Upper lobe of left lung (tissue), 6 donors: ENCODE results near the gene MTTP. TPM values are rescaled to one million over a fixed set of nuclear protein-coding genes. Genes with fewer than 3 reads are reported as not detected.

Experiments used
- ATAC-seq, 2 donors: fragments of 200-7000 bp; cut with Tn5 transposase; one replicate each; pipeline ENCODE4 v1.9.1; 2022; ENCODE audit warnings: mild to moderate bottlenecking in 2 of 2, moderate library complexity in 2 of 2; ENCODE audit not compliant: low FRiP score in 2 of 2
- DNase-seq, 2 donors: peaks; one replicate each; pipeline ENCODE4 v3.0.0-alpha.2; 2019 to 2020
- H3K27ac ChIP-seq, 4 donors: fragments of 200-600 bp; sonication (generic); one replicate each; pipeline ENCODE4 v1.5.1; 2016 to 2019
- H3K27me3 ChIP-seq, 4 donors: fragments of 200-600 bp; sonication (generic); one replicate each; pipeline ENCODE4 v1.5.1; 2017 to 2019
- H3K36me3 ChIP-seq, 4 donors: fragments of 200-600 bp; sonication (generic); one replicate each; pipeline ENCODE4 v1.5.1; 2016 to 2019
- H3K4me1 ChIP-seq, 4 donors: fragments of 200-600 bp; sonication (generic); one replicate each; pipeline ENCODE4 v1.5.1; 2018 to 2019
- H3K4me3 ChIP-seq, 4 donors: fragments of 200-600 bp; sonication (generic); one replicate each; pipeline ENCODE4 v1.5.1; 2017 to 2019; ENCODE audit warnings: mild to moderate bottlenecking in 2 of 4, moderate library complexity in 1 of 4
- H3K9me3 ChIP-seq, 4 donors: fragments of 200-600 bp; sonication (generic); one replicate each; pipeline ENCODE4 v1.5.1; 2018 to 2019
- EP300 ChIP-seq, 4 donors: sonication (generic); formaldehyde crosslinking; IDR thresholded peaks; one replicate each; pipeline ENCODE4 v1.5.1; 2017; ENCODE audit warnings: antibody characterized with exemption in 4 of 4, control low read depth in 2 of 4
- POLR2A ChIP-seq, 4 donors: fragments of 450-650 bp; IDR thresholded peaks; one replicate each; pipeline ENCODE4 v1.5.1; 2016 to 2017; ENCODE audit warnings: antibody characterized with exemption in 4 of 4, mild to moderate bottlenecking in 2 of 4
- POLR2AphosphoS5 ChIP-seq, 2 donors: sonication (generic); formaldehyde crosslinking; IDR thresholded peaks; one replicate each; pipeline ENCODE4 v1.5.1; 2017; ENCODE audit warnings: antibody characterized with exemption in 2 of 2
- WGBS, 2 donors: methylation state at CpG; one replicate each; pipeline ENCODE4 v1.1.5; 2017 to 2018; 5-methylcytosine and 5-hydroxymethylcytosine counted together
- total RNA-seq, 6 donors: library from RNA; depleted of rRNA in 4 of 6; stranded (reverse); fragments of >200 nt in 4 of 6; gene quantifications; one replicate each; pipeline versions ENCODE4 v1.1.0 to v1.2.1, GENCODE V29; 2016 to 2021
- TF ChIP-seq, protein P1 (sequence below), 6 experiments: fragments of 450-650 bp in 4 of 6; fragments of 200-600 bp in 2 of 6; sonication (generic) in 2 of 6; IDR thresholded peaks; one replicate each; pipeline ENCODE4 v1.5.1; 2016 to 2019; ENCODE audit warnings: antibody characterized with exemption in 6 of 6
- donor health status: DM: no; HTN: no; CAD: no; lungs with moderate emphysema.
- donor health status: DM: no; HTN: yes; CAD: no; lungs with severe emphysema.

MTTP gene
- total RNA-seq, 6 donors from 2014 or later, result 0.22 to 0.79 (median 0.47) TPM; not detected in 1

DNA sequence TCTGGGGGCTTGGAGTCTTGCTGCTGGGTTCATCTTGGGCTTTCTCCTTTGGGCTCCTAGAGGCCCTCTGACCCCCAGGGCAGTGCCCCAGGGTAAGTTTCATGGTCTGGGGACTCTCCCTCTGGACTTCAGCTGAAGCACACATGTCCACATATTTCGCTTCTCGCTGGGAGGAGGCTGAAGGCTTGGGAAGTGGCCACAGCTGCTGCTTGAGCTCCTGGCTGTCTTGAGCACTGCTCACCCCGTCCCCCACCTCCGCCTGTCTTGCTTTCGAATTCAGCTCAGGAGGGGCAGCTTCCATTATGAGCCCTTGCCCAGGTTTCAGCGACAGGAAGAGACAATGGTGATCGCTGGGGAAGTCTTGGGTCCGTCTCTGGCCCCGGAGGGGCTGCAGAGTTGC lies 79.3 kb downstream of the MTTP start:
- DNase-seq (no peak), ATAC-seq (no peak)
- H3K4me3 ChIP-seq, result no peak overlapping the region
- no peaks in the 10 kb centered on the region for H3K9me3 ChIP-seq
- 90 to 96% methylated on average over 4 to 9 of the region's 9 CpGs for WGBS, 2 donors
- no peaks in the 10 kb centered on the region for H3K36me3 ChIP-seq
- H3K27ac ChIP-seq, result no peak overlapping the region
- peaks cover 0 to 4% (median 0%) of the 10 kb centered on the region in 4 donors for H3K4me1 ChIP-seq
- TF ChIP-seq POLR2A (IDR thresholded peaks at IDR 0.05), result no peak
- TF ChIP-seq, protein P1, sequence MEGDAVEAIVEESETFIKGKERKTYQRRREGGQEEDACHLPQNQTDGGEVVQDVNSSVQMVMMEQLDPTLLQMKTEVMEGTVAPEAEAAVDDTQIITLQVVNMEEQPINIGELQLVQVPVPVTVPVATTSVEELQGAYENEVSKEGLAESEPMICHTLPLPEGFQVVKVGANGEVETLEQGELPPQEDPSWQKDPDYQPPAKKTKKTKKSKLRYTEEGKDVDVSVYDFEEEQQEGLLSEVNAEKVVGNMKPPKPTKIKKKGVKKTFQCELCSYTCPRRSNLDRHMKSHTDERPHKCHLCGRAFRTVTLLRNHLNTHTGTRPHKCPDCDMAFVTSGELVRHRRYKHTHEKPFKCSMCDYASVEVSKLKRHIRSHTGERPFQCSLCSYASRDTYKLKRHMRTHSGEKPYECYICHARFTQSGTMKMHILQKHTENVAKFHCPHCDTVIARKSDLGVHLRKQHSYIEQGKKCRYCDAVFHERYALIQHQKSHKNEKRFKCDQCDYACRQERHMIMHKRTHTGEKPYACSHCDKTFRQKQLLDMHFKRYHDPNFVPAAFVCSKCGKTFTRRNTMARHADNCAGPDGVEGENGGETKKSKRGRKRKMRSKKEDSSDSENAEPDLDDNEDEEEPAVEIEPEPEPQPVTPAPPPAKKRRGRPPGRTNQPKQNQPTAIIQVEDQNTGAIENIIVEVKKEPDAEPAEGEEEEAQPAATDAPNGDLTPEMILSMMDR (IDR thresholded peaks at IDR 0.05), result no peak
- no peak for TF ChIP-seq POLR2AphosphoS5 (IDR thresholded peaks at IDR 0.05)
- TF ChIP-seq EP300 (IDR thresholded peaks at IDR 0.05), result no peak
- H3K27me3 ChIP-seq, result no peaks in the 10 kb centered on the region

DNA sequence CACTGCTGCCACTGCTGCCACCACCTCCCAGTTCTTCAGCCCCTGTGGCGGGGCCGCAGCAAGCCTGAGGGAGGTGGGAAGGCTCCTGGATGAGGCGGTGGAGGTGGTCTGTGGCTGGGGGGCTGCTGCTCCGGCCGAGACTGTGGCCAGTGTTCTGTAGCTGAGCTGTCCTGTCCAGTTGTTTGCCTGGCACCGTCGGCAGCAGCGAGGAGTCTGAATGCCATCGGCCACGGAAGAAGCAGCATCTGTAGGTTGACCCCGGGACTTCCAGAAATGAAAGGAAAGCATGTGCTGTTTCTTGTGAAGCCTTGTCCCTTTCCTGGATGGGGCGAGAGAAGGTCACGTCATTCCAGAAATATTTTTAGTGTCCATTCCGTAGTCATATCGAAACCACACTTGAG lies 79.7 kb downstream of the MTTP start:
- peak in 1 of 2 donors; percentile 58 for DNase-seq
- H3K27ac ChIP-seq, result no peak overlapping the region

DNA sequence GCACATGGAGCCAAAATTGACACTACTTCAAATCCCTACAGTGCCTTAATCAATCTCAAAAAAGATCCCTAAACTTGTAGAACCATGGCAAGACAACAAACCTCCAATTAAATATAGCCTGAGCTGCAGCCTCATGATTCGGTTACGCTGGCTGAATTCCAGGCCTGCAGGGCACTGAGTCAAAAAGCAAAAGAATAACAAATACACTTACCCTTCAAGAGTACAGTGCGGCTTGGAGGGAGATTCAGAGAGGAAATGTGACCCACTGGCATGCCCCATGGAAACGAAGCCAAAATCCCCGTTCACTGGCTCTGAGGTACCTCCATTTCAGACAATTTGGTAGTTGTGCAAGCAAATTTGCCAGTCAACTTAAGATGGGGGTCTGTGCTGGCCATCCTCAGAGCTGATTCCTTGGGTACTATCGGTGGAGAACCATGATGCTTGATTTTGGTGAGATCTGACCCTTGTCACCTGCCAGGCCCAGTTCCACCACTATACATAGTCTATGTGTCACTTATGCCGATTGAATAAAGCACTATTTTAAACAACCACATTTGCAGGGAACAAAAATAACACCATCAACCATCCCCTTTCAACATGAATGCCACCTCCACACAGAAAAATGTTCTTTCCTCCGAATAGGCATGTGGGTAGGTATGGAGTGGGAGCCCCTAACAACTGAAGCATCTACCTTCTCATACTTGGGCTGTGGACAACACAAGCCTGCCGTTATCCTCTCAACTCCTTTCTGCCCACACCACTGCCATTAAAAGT lies 80.9 kb downstream of the MTTP start:
- H3K27ac ChIP-seq, result no peak overlapping the region
- TF ChIP-seq POLR2AphosphoS5 (IDR thresholded peaks at IDR 0.05) (no peak), POLR2A (IDR thresholded peaks at IDR 0.05) (no peak), EP300 (IDR thresholded peaks at IDR 0.05) (no peak)
- TF ChIP-seq, protein P1 (IDR thresholded peaks at IDR 0.05), result no peak
- 62 to 69% methylated on average over 9 of the region's 9 CpGs for WGBS, 2 donors

More for the DNA sequence above, 79.7 kb downstream of the MTTP start:
- 75 to 81% methylated on average over 13 to 15 of the region's 15 CpGs for WGBS, 2 donors
- Histone ChIP-seq H3K4me3 (no peak overlapping the region), H3K36me3 (no peaks in the 10 kb centered on the region), H3K27me3 (no peaks in the 10 kb centered on the region), H3K4me1 (peaks cover 0 to 4% (median 0%) of the 10 kb centered on the region in 4 donors), H3K9me3 (no peaks in the 10 kb centered on the region)
- no peak for ATAC-seq
- no peak for TF ChIP-seq POLR2A (IDR thresholded peaks at IDR 0.05)
- TF ChIP-seq, protein P1 (IDR thresholded peaks at IDR 0.05), result no peak
- no peak for TF ChIP-seq POLR2AphosphoS5 (IDR thresholded peaks at IDR 0.05)
- no peak for TF ChIP-seq EP300 (IDR thresholded peaks at IDR 0.05)

DNA sequence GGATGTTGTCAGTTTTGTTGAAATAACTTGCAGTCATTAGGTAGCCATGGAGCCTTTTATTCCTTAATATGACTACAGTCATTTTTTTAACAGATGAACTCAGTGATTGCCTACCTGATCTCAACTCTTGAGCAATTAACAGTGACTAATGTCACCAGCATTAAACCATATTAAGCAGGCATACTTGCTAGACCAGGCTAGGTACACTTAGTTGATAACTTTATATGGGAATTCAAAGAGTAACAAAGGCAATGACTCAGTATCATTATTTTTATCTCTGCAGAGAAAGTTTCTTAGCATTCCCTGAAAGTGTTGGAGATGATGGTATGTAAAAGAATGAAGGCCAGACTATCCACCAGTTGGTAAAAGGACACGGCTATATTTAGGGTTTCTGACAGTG lies 83.2 kb downstream of the MTTP start, which contains the start of gene C4orf54:
Gene C4orf54, minus strand, starts transcription at position 31 of the 400 bp plus-strand sequence. CDS start 3,180 bp downstream, outside the sequence.
- no peaks in the 10 kb centered on the region for H3K27me3 ChIP-seq
- H3K4me1 ChIP-seq, result peaks cover 0 to 4% (median 0%) of the 10 kb centered on the region in 4 donors
- ATAC-seq (no peak), DNase-seq (no peak)
- no peak within 1 kb of the TSS for H3K27ac ChIP-seq
- no peaks in the 10 kb centered on the region for H3K9me3 ChIP-seq
- H3K4me3 ChIP-seq, result no peak within 1 kb of the TSS
- TF ChIP-seq POLR2A (IDR thresholded peaks at IDR 0.05) (no peak), POLR2AphosphoS5 (IDR thresholded peaks at IDR 0.05) (no peak), EP300 (IDR thresholded peaks at IDR 0.05) (no peak)
- TF ChIP-seq, protein P1 (IDR thresholded peaks at IDR 0.05), result no peak
- H3K36me3 ChIP-seq, result no peaks in the 10 kb centered on the region
- WGBS, 2 donors, result 73 to 80% methylated on average over 1 of the region's 1 CpG

More for the DNA sequence above, 80.9 kb downstream of the MTTP start:
- H3K9me3 ChIP-seq, result no peaks in the 10 kb centered on the region
- DNase-seq (peak in 1 of 2 donors; percentile 34), ATAC-seq (no peak)
- H3K36me3 ChIP-seq, result no peaks in the 10 kb centered on the region
- H3K4me1 ChIP-seq, result peaks cover 0 to 4% (median 0%) of the 10 kb centered on the region in 4 donors
- H3K4me3 ChIP-seq, result no peak overlapping the region
- no peaks in the 10 kb centered on the region for H3K27me3 ChIP-seq
